Measurements from ENCODE around the gene PGGHG.
"Not testable (repeated sequence)": the region's sequence is repeated elsewhere in the genome, so short reads cannot be mapped to it uniquely, and the experiment has no call there.

Gene PGGHG

DNA sequence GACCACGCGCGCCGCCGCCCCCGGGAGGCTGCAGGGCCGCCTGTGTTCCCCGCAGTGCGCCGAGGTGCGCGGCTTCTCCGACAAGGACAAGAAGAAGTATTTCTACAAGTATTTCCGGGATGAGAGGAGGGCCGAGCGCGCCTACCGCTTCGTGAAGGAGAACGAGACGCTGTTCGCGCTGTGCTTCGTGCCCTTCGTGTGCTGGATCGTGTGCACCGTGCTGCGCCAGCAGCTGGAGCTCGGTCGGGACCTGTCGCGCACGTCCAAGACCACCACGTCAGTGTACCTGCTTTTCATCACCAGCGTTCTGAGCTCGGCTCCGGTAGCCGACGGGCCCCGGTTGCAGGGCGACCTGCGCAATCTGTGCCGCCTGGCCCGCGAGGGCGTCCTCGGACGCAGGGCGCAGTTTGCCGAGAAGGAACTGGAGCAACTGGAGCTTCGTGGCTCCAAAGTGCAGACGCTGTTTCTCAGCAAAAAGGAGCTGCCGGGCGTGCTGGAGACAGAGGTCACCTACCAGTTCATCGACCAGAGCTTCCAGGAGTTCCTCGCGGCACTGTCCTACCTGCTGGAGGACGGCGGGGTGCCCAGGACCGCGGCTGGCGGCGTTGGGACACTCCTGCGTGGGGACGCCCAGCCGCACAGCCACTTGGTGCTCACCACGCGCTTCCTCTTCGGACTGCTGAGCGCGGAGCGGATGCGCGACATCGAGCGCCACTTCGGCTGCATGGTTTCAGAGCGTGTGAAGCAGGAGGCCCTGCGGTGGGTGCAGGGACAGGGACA, 8.0 kb upstream of the PGGHG start:
- H3K36me3 ChIP-seq (ENCODE audit: control insufficient read depth, insufficient read depth, low read length), result no peaks in the 10 kb centered on the region
- H3K9ac ChIP-seq (ENCODE audit: low read length), result no peak overlapping the region
- H3K9me3 ChIP-seq (ENCODE audit: control insufficient read depth, insufficient read depth, low read depth, low read length), result no peaks in the 10 kb centered on the region
- H3K27me3 ChIP-seq (ENCODE audit: control insufficient read depth, insufficient read depth, low read length), result peaks cover 56% of the 10 kb centered on the region
- 0 out of 2 replicates have a peak overlapping the region, but pooled peaks have one; percentile 2 for H3K4me3 ChIP-seq (ENCODE audit: low read depth, low read length)
- H3K4me1 ChIP-seq (ENCODE audit: control insufficient read depth, insufficient read depth, low read length), result peaks cover 7% of the 10 kb centered on the region
- H3K27ac ChIP-seq (ENCODE audit: low read depth, low read length), result no peak overlapping the region

DNA sequence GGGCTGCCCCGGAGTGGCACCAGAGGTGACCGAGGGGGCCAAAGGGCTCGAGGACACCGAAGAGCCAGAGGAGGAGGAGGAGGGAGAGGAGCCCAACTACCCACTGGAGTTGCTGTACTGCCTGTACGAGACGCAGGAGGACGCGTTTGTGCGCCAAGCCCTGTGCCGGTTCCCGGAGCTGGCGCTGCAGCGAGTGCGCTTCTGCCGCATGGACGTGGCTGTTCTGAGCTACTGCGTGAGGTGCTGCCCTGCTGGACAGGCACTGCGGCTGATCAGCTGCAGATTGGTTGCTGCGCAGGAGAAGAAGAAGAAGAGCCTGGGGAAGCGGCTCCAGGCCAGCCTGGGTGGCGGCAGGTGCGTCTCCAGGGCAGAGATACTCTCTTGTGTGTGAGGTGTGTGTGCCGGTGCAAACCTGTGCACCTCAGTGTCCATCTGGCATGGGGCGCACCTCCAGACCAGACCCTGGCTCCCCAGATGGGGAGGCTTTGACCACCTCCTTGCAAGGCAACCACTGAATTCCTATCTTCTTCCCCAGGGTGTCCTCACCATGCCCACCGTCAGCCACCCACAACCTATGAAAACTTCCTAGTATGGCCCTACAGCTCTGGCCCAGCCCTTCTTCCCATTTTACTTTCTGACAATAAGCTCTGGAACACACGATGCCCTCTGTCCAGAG, 7.3 kb upstream of the PGGHG start:
- no peak overlapping the region for H3K4me3 ChIP-seq (ENCODE audit: low read depth, low read length)
- no peak overlapping the region for H3K27ac ChIP-seq (ENCODE audit: low read depth, low read length)
- H3K9me3 ChIP-seq (ENCODE audit: control insufficient read depth, insufficient read depth, low read depth, low read length), result no peaks in the 10 kb centered on the region
- peaks cover 59% of the 10 kb centered on the region for H3K27me3 ChIP-seq (ENCODE audit: control insufficient read depth, insufficient read depth, low read length)
- H3K4me1 ChIP-seq (ENCODE audit: control insufficient read depth, insufficient read depth, low read length), result peaks cover 7% of the 10 kb centered on the region
- H3K9ac ChIP-seq (ENCODE audit: low read length), result no peak overlapping the region
- H3K36me3 ChIP-seq (ENCODE audit: control insufficient read depth, insufficient read depth, low read length), result no peaks in the 10 kb centered on the region

DNA sequence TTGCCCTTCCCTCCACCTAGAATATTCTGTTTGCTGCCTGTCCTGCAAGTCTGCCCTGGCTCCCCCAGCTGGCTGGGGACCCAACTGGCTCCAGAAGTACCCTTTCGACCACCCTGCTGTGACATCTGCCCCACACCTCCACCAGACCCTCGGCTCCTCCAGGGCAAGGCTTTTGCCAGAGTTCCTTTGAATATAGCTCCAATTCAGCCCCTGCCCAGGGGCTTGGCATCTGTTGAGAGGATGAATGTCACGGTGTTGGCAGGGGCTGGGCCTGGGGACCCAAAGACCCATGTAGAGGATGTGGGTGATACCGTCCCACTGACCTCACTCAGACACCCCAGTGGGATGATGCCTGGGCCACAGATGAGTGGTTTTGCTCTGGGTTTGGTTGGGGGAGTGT, 6.8 kb upstream of the PGGHG start:
- no peak overlapping the region for H3K4me3 ChIP-seq (ENCODE audit: low read depth, low read length)
- H3K36me3 ChIP-seq (ENCODE audit: control insufficient read depth, insufficient read depth, low read length), result no peaks in the 10 kb centered on the region
- H3K27ac ChIP-seq (ENCODE audit: low read depth, low read length), result no peak overlapping the region
- H3K4me1 ChIP-seq (ENCODE audit: control insufficient read depth, insufficient read depth, low read length), result peaks cover 10% of the 10 kb centered on the region
- peaks cover 63% of the 10 kb centered on the region for H3K27me3 ChIP-seq (ENCODE audit: control insufficient read depth, insufficient read depth, low read length)
- H3K9me3 ChIP-seq (ENCODE audit: control insufficient read depth, insufficient read depth, low read depth, low read length), result no peaks in the 10 kb centered on the region
- no peak overlapping the region for H3K9ac ChIP-seq (ENCODE audit: low read length)

DNA sequence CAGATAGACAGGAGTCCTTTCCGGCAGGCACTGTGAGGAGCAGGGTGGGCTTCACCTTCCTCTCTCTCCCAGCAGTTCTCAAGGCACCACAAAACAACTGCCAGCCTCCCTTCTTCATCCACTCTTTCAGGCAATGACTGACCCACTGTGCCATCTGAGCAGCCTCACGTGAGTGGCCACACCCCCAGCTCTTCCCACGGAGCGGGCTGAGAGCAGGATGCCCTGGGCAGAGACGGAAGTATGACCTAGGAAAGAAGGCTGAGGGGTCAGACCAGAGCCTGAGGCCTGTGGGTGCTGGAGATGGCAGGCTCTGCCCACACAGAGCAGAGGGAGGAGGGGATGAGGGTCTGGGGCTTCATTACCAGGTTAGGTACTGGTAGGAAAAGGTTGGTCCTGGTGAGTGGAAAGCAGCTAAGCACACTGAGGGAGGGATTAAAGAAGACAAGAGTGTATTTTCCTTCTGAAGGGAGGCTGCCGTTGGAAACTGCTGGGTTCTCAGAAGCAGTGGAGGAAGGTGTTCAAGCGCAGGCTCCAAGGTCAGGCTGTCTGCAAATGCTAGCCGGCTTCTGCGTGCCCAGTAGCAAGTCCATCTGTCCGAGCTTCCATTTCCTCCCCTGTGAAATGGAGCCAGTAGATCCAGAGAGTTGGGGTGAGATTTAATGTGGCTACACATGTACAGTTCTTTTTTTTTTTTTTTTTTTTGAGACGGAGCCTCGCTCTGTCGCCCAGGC, 6.1 kb upstream of the PGGHG start:
- Histone ChIP-seq H3K9ac (ENCODE audit: low read length) (no peak overlapping the region), H3K4me3 (ENCODE audit: low read depth, low read length) (no peak overlapping the region), H3K27me3 (ENCODE audit: control insufficient read depth, insufficient read depth, low read length) (peaks cover 66% of the 10 kb centered on the region), H3K27ac (ENCODE audit: low read depth, low read length) (no peak overlapping the region), H3K9me3 (ENCODE audit: control insufficient read depth, insufficient read depth, low read depth, low read length) (no peaks in the 10 kb centered on the region), H3K36me3 (ENCODE audit: control insufficient read depth, insufficient read depth, low read length) (no peaks in the 10 kb centered on the region), H3K4me1 (ENCODE audit: control insufficient read depth, insufficient read depth, low read length) (peaks cover 15% of the 10 kb centered on the region)

DNA sequence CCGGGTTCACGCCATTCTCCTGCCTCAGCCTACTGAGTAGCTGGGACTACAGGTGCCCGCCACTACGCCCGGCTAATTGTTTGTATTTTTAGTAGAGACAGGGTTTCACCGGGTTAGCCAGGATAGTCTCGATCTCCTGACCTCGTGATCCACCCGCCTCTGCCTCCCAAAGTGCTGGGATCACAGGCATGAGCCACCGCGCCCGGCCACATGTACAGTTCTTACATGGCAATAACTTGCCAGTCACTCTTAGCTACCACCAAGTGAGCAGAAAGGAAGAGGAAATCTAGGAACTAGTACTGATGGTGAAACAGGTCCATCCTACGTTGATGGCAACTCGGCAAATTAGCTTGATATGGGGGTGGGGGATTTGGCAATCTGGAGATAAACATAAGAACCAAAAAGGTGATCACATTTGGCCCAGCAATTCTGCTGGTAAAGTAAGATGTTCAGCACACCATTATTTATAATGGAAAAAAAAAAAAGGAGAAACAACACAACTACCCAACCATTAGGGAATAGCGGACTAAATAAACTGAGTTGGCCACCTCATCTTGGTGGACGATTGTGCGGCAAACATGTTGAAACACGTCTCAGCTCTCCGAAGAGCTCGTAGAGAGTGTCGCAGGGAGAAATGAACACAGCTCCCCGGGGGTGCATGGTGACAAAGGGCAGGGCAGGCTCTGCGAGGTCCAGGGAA, 5.4 kb upstream of the PGGHG start:
- Histone ChIP-seq H3K9ac (ENCODE audit: low read length) (no peak overlapping the region), H3K27ac (ENCODE audit: low read depth, low read length) (no peak overlapping the region), H3K27me3 (ENCODE audit: control insufficient read depth, insufficient read depth, low read length) (peaks cover 66% of the 10 kb centered on the region), H3K9me3 (ENCODE audit: control insufficient read depth, insufficient read depth, low read depth, low read length) (no peaks in the 10 kb centered on the region), H3K36me3 (ENCODE audit: control insufficient read depth, insufficient read depth, low read length) (no peaks in the 10 kb centered on the region), H3K4me1 (ENCODE audit: control insufficient read depth, insufficient read depth, low read length) (peaks cover 21% of the 10 kb centered on the region), H3K4me3 (ENCODE audit: low read depth, low read length) (no peak overlapping the region)

DNA sequence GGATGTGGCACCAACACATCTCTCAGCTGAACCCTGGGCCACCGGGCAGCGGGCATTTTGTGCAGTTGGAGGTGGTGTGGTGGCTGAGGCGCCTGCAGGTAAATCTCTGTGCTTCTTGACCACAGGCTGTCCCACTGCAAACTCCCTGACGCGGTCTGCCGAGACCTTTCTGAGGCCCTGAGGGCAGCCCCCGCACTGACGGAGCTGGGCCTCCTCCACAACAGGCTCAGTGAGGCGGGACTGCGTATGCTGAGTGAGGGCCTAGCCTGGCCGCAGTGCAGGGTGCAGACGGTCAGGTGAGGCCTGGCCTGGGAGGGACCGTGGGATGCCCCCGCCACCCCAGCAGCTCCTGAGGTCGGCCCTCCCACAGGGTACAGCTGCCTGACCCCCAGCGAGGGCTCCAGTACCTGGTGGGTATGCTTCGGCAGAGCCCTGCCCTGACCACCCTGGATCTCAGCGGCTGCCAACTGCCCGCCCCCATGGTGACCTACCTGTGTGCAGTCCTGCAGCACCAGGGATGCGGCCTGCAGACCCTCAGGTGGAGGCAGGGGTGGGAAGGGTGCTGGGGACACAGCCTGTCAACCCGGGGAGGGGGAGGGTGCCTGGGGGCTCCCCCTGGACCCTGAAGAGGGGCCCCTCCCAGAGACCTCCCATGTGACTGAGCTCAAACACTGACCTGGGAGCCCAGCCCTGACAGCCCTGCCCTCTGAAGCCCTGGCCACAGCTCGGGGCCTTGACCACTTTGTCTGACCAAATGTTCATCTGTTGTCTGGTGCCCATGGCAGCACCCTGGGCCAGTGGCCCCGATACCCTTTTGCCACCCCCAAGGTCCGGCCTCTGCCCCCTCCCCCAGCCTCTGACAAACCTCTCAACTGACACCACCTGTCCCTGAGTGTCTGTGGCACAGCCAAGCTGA, 4.6 kb upstream of the PGGHG start:
- Histone ChIP-seq H3K4me1 (ENCODE audit: control insufficient read depth, insufficient read depth, low read length) (peaks cover 22% of the 10 kb centered on the region), H3K9ac (ENCODE audit: low read length) (no peak overlapping the region), H3K36me3 (ENCODE audit: control insufficient read depth, insufficient read depth, low read length) (no peaks in the 10 kb centered on the region), H3K27ac (ENCODE audit: low read depth, low read length) (no peak overlapping the region), H3K9me3 (ENCODE audit: control insufficient read depth, insufficient read depth, low read depth, low read length) (no peaks in the 10 kb centered on the region), H3K27me3 (ENCODE audit: control insufficient read depth, insufficient read depth, low read length) (peaks cover 58% of the 10 kb centered on the region), H3K4me3 (ENCODE audit: low read depth, low read length) (no peak overlapping the region)

DNA sequence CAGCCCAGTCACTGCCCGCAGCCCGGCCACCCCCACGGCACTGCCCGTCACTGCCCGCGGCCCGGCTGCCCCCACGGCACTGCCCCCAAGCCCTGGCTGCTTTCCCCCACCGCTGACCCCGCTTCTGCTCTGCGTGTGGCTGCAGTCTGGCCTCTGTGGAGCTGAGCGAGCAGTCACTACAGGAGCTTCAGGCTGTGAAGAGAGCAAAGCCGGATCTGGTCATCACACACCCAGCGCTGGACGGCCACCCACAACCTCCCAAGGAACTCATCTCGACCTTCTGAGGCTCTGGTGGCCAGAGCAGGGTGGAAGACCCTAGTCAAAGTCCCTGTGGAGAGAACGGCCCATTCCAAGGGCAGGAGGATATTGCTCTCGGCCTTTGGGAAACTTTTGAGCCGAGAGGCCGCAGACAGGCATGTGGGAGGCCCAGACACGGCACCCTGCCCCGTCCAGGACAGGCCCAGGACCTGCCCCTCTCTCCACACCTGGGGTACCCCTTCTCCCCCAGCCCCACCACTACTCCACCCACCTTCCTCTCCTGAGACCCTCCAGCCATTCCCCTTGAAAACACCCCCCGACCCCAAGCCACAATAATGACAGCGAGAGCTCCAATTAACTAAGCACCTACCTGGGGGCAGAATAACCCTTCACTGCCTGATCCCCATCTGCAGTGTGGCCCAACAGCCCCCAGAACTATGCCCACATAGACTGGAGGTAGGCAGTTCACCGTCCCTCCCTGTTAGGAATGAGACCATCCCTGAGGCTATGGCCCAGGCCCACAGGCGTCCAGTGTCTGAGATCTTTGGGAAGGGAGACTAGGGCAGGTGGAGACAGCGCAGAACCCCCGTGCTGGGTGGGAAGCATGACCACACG, 3.7 kb upstream of the PGGHG start:
- Histone ChIP-seq H3K27ac (ENCODE audit: low read depth, low read length) (no peak overlapping the region), H3K27me3 (ENCODE audit: control insufficient read depth, insufficient read depth, low read length) (peaks cover 49% of the 10 kb centered on the region), H3K9me3 (ENCODE audit: control insufficient read depth, insufficient read depth, low read depth, low read length) (no peaks in the 10 kb centered on the region), H3K36me3 (ENCODE audit: control insufficient read depth, insufficient read depth, low read length) (no peaks in the 10 kb centered on the region), H3K4me3 (ENCODE audit: low read depth, low read length) (no peak overlapping the region), H3K4me1 (ENCODE audit: control insufficient read depth, insufficient read depth, low read length) (peaks cover 31% of the 10 kb centered on the region), H3K9ac (ENCODE audit: low read length) (no peak overlapping the region)

DNA sequence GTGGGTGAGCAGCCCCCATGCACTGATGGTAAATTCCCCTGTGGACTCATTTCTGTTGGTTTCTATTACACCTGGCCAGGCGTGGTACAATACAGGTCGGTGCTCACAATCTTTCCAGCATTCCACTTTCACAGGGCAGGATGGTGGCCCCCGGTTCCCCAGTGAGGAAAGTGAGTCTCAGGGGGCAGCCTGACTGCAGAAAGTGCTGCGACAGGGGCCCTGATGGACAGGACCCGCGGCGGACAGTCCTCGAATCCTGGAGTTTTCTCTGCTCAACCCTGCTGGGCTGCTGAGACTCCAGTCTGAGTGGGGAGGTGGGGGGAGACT, 3.1 kb upstream of the PGGHG start:
- H3K4me3 ChIP-seq (ENCODE audit: low read depth, low read length), result no peak overlapping the region
- no peaks in the 10 kb centered on the region for H3K9me3 ChIP-seq (ENCODE audit: control insufficient read depth, insufficient read depth, low read depth, low read length)
- H3K36me3 ChIP-seq (ENCODE audit: control insufficient read depth, insufficient read depth, low read length), result no peaks in the 10 kb centered on the region
- no peak overlapping the region for H3K27ac ChIP-seq (ENCODE audit: low read depth, low read length)
- peaks cover 37% of the 10 kb centered on the region for H3K4me1 ChIP-seq (ENCODE audit: control insufficient read depth, insufficient read depth, low read length)
- H3K27me3 ChIP-seq (ENCODE audit: control insufficient read depth, insufficient read depth, low read length), result peaks cover 43% of the 10 kb centered on the region
- H3K9ac ChIP-seq (ENCODE audit: low read length), result no peak overlapping the region

DNA sequence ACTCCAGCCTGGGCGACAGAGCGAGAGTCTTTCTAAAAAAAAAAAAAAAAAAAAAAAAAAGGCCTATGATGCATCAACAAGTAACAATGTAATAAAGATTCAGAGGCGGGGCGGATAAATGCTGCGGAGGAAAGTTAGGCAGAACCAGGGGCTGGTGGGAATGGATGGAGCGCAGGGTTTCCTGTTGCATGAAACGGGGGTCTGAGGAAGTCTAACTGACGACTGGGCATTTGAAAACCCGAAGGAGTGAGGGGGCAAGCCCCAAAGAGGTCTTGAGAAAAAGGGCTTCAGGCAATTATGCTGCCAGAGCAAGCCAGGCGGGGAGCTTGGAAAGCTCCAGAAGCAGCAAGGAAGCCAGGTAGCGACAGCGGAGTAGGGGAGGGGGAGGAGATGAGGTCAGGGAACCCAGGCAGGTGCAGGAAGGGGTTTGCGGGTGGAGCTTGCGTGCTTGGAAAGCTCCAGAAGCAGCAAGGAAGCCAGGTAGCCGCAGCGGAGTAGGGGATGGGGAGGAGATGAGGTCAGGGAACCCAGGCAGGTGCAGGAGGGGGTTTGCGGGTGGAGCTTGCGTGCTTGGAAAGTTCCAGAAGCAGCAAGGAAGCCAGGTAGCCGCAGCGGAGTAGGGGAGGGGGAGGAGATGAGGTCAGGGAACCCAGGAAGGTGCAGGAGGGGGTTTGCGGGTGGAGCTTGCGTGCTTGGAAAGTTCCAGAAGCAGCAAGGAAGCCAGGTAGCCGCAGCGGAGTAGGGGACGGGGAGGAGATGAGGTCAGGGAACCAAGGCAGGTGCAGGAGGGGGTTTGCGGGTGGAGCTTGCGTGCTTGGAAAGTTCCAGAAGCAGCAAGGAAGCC, 1.7 kb upstream of the PGGHG start:
- not testable (repeated sequence) for H3K27ac ChIP-seq (ENCODE audit: low read depth, low read length); H3K4me3 ChIP-seq (ENCODE audit: low read depth, low read length); H3K9ac ChIP-seq (ENCODE audit: low read length); H3K36me3 ChIP-seq (ENCODE audit: control insufficient read depth, insufficient read depth, low read length); H3K9me3 ChIP-seq (ENCODE audit: control insufficient read depth, insufficient read depth, low read depth, low read length)
- Histone ChIP-seq H3K4me1 (ENCODE audit: control insufficient read depth, insufficient read depth, low read length) (peaks cover 46% of the 10 kb centered on the region), H3K27me3 (ENCODE audit: control insufficient read depth, insufficient read depth, low read length) (peaks cover 30% of the 10 kb centered on the region)

Data from HUES6 (cell line).